Measurements from ENCODE around the gene NPHS1. TPM values are rescaled to one million over a fixed set of nuclear protein-coding genes. Genes with fewer than 3 reads are reported as not detected.

The NPHS1 gene
- total and polyA plus RNA-seq, 2 experiments from 2014 or later, result 0.30 to 0.76 TPM

- H3K4me3 ChIP-seq, result no peak overlapping the region
- H3K27ac ChIP-seq, result no peak overlapping the region
- no peaks in the 10 kb centered on the region for H3K9me3 ChIP-seq (ENCODE audit: low read depth)
- no peaks in the 10 kb centered on the region for H3K4me1 ChIP-seq (ENCODE audit: insufficient read depth)
- no peaks in the 10 kb centered on the region for H3K27me3 ChIP-seq
- TF ChIP-seq EZH2phosphoT487 (IDR thresholded peaks at IDR 0.05; ENCODE audit: low read depth, severe bottlenecking, unreplicated experiment), result no peak
- TF ChIP-seq EZH2 (IDR thresholded peaks at IDR 0.05; ENCODE audit: borderline replicate concordance), result no peak
- TF ChIP-seq CTCF (IDR thresholded peaks at IDR 0.05; ENCODE audit: poor library complexity), result no peak
- H2AFZ ChIP-seq, result no peak overlapping the region
- H3K36me3 ChIP-seq (replicated peaks; ENCODE audit: insufficient read depth, low read depth), result no peaks in the 10 kb centered on the region
- WGBS (ENCODE audit: low lambda C conversion rate, missing lambda C conversion rate), result 94% methylated on average over 18 of the region's 18 CpGs
- no peak overlapping the region for H3K4me2 ChIP-seq
- no peaks in the 10 kb centered on the region for H4K20me1 ChIP-seq (ENCODE audit: insufficient read depth, poor library complexity, severe bottlenecking)
- DNase-seq (ENCODE audit: low spot score), result no peak
- H3K79me2 ChIP-seq, result no peaks in the 10 kb centered on the region
- H3K9me2 ChIP-seq (replicated peaks; ENCODE audit: insufficient read depth), result no peaks in the 10 kb centered on the region
These were observed 37.2 kb upstream of the NPHS1 start for GRCh38 chr19:35889370-35890112.

GRCh38 chr19:35888398-35888797 lies 36.1 kb upstream of the NPHS1 start:
- no peaks in the 10 kb centered on the region for H4K20me1 ChIP-seq (ENCODE audit: insufficient read depth, poor library complexity, severe bottlenecking)
- no peak overlapping the region for H3K27ac ChIP-seq
- H3K4me3 ChIP-seq, result no peak overlapping the region
- no peak overlapping the region for H2AFZ ChIP-seq
- 97% methylated on average over 9 of the region's 9 CpGs for WGBS (ENCODE audit: low lambda C conversion rate, missing lambda C conversion rate)
- H3K4me2 ChIP-seq, result no peak overlapping the region
- H3K79me2 ChIP-seq, result no peaks in the 10 kb centered on the region
- no peaks in the 10 kb centered on the region for H3K9me2 ChIP-seq (replicated peaks; ENCODE audit: insufficient read depth)
- no peak for TF ChIP-seq CTCF (IDR thresholded peaks at IDR 0.05; ENCODE audit: poor library complexity)
- TF ChIP-seq EZH2phosphoT487 (IDR thresholded peaks at IDR 0.05; ENCODE audit: low read depth, severe bottlenecking, unreplicated experiment), result no peak
- TF ChIP-seq EZH2 (IDR thresholded peaks at IDR 0.05; ENCODE audit: borderline replicate concordance), result no peak
- H3K4me1 ChIP-seq (ENCODE audit: insufficient read depth), result no peaks in the 10 kb centered on the region
- no peak for DNase-seq (ENCODE audit: low spot score)
- H3K36me3 ChIP-seq (replicated peaks; ENCODE audit: insufficient read depth, low read depth), result no peaks in the 10 kb centered on the region
- no peaks in the 10 kb centered on the region for H3K27me3 ChIP-seq
- no peaks in the 10 kb centered on the region for H3K9me3 ChIP-seq (ENCODE audit: low read depth)

GRCh38 chr19:35887197-35887596 lies 34.9 kb upstream of the NPHS1 start:
- no peak for DNase-seq (ENCODE audit: low spot score)
- H3K79me2 ChIP-seq, result no peaks in the 10 kb centered on the region
- H3K4me1 ChIP-seq (ENCODE audit: insufficient read depth), result no peaks in the 10 kb centered on the region
- no peaks in the 10 kb centered on the region for H3K36me3 ChIP-seq (replicated peaks; ENCODE audit: insufficient read depth, low read depth)
- no peak overlapping the region for H3K27ac ChIP-seq
- no peak overlapping the region for H3K4me2 ChIP-seq
- no peaks in the 10 kb centered on the region for H3K27me3 ChIP-seq
- 100% methylated on average over 5 of the region's 5 CpGs for WGBS (ENCODE audit: low lambda C conversion rate, missing lambda C conversion rate)
- no peak overlapping the region for H2AFZ ChIP-seq
- TF ChIP-seq CTCF (IDR thresholded peaks at IDR 0.05; ENCODE audit: poor library complexity) (no peak), EZH2phosphoT487 (IDR thresholded peaks at IDR 0.05; ENCODE audit: low read depth, severe bottlenecking, unreplicated experiment) (no peak), EZH2 (IDR thresholded peaks at IDR 0.05; ENCODE audit: borderline replicate concordance) (no peak)
- H3K9me3 ChIP-seq (ENCODE audit: low read depth), result no peaks in the 10 kb centered on the region
- no peaks in the 10 kb centered on the region for H4K20me1 ChIP-seq (ENCODE audit: insufficient read depth, poor library complexity, severe bottlenecking)
- H3K9me2 ChIP-seq (replicated peaks; ENCODE audit: insufficient read depth), result no peaks in the 10 kb centered on the region
- H3K4me3 ChIP-seq, result no peak overlapping the region
